Esophagus (tissue), 2 donors: ENCODE results near the gene FBXO41. TPM values are rescaled to one million over a fixed set of nuclear protein-coding genes. Genes with fewer than 3 reads are reported as not detected.

Source experiments
- H3K27ac ChIP-seq, 2 donors: one replicate each; pipeline ENCODE4 v1.5.1; 2013; ENCODE audit warnings: low read depth in 2 of 2, mild to moderate bottlenecking in 2 of 2, inconsistent platforms in 1 of 2, low read length in 1 of 2, moderate library complexity in 1 of 2
- H3K27me3 ChIP-seq, 2 donors: one replicate each; pipeline ENCODE4 v1.6.1; 2013; ENCODE audit warnings: low read length in 2 of 2, control low read depth in 1 of 2, mild to moderate bottlenecking in 1 of 2; ENCODE audit not compliant: insufficient read depth in 2 of 2, control insufficient read depth in 1 of 2
- H3K36me3 ChIP-seq, 2 donors: one replicate each; pipeline ENCODE4 v1.6.1; 2013; ENCODE audit warnings: low read length in 1 of 2; ENCODE audit not compliant: control insufficient read depth in 2 of 2, insufficient read depth in 2 of 2
- H3K4me1 ChIP-seq, 2 donors: one replicate each; pipeline ENCODE4 v1.6.1; 2013; ENCODE audit warnings: low read length in 1 of 2; ENCODE audit not compliant: control insufficient read depth in 2 of 2, insufficient read depth in 2 of 2
- H3K4me3 ChIP-seq, 2 donors: one replicate each; pipeline ENCODE4 v1.5.1; 2013; ENCODE audit warnings: low read length in 2 of 2, mild to moderate bottlenecking in 2 of 2, low read depth in 1 of 2, moderate library complexity in 1 of 2
- H3K9me3 ChIP-seq, 2 donors: one replicate each; pipeline ENCODE4 v1.6.1; 2013; ENCODE audit warnings: mild to moderate bottlenecking in 2 of 2, low read depth in 1 of 2, low read length in 1 of 2, moderate library complexity in 1 of 2; ENCODE audit not compliant: control insufficient read depth in 2 of 2, insufficient read depth in 1 of 2
- WGBS, 2 donors: extraction: QIAGEN DNeasy Blood & Tissue Kit; methylation state at CpG; one replicate each; pipeline ENCODE4 v1.1.7; 2013; 5-methylcytosine and 5-hydroxymethylcytosine counted together
- polyA plus RNA-seq, 2 donors: library from polyadenylated mRNA; stranded (reverse); fragments of 200-250 nt; gene quantifications; one replicate each; pipeline ENCODE4 v1.2.3, GENCODE V29; 2013
- donor health status: healthy with polysubstance abuse.
- donor health status: Bipolar disorder and iron deficiency.

Gene FBXO41
- polyA plus RNA-seq, 2 donors: 0.72 to 0.92 TPM

DNA sequence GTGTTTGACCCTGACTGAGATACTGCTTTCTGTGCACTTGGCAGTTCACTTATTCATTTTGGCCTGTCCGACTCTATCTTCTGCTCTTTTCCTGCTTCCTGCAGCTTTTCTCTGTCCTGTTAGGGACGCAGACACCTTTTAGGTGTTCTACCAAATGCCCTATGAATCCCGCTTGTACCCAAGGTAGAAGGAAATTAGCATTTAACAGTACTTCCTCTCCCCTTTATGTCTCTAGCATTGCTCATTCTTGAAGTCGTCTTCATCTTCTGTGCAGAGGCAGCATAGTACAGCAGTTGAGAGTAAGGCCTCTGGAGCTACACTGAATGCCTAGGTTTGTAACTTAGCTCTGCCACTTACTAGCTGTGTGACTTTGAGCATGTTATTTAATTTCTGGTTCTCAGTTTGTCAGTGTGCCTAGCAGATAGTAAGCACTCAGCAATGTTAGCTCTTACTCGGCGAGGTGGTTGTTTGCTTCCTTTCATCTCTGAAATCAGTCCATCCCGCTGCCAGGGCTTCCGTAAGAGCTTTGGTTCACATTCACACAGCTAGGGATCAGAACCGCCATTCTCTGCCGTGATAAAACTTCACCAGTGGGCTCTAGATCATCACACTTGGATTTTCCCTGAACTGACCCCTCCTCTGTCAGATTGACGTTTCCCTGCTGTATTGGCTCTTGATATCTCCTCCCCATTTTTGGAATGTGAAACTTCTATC lies 48.8 kb downstream of the FBXO41 start:
- whole genome bisulfite sequencing, 2 donors: 56 to 58% methylated on average over 11 of the region's 11 CpGs
- Histone ChIP-seq H3K9me3 (no peaks in the 10 kb centered on the region), H3K27ac (no peak overlapping the region), H3K4me1 (peaks cover 0 to 6% of the 10 kb centered on the region in 2 donors), H3K27me3 (no peaks in the 10 kb centered on the region), H3K36me3 (peaks cover 6 to 7% of the 10 kb centered on the region in 2 donors), H3K4me3 (peak overlapping the region; percentile 70 to 85)

DNA sequence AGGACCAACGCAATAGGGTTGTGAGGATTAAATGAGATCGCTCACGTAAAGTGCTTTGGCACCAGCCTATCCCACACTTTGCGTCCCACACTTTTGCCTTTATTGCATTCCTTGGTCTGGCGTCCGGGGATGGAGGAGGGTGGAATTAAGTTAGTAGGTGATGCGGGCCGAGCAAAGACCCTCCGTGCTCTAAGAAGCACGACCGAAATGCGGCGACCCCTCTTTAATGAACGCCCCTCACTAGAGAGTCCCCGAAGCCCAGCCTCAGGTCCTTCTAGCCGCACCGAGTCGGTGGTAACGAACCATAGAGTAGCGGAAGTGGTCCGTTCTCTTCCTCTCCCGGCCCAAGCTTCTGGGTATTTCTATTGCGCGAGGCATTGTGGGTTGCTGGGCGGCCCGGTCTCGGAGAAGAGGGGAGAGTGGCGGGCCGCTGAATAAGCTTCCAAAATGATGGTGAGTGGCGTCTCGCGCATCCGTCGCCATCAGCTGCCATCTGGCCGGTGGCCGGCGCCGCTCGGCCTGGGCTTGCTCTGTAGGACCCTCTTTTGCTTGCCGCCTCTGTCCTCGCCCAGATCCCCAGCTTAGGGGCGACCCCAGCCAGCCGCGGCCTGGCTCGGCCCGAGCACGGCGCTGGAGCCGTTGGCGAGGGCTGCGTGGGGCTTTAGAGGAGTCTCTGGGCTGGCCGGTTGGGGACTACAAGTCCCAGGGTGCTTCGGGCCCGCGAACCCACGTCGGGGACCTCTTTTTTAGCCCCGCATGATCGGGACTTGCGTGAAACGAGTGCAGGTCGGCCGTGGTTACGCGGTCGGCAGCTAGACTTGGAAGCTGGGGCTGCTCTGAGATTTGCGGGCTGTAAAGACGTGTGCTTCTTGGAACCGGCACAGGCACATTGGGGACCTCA lies 50.1 kb downstream of the FBXO41 start, which contains the start of gene CCT7:
Gene CCT7, plus strand, starts transcription at position 377 of the 901 bp plus-strand sequence. Its CDS starts 71 bp downstream, at position 448.
- H3K9me3 ChIP-seq: no peaks in the 10 kb centered on the region
- no peaks in the 10 kb centered on the region for H3K27me3 ChIP-seq
- WGBS, 2 donors: 0% methylated on average over 65 to 69 of the region's 69 CpGs
- H3K36me3 ChIP-seq: peaks cover 4% of the 10 kb centered on the region in 2 donors
- peak within 1 kb of the TSS; percentile 83 to 86 for H3K27ac ChIP-seq
- H3K4me1 ChIP-seq: peaks cover 0 to 6% of the 10 kb centered on the region in 2 donors
- H3K4me3 ChIP-seq: peak within 1 kb of the TSS; percentile 70 to 85

GRCh38 chr2:73233154-73233931 lies 50.9 kb downstream of the FBXO41 start, which contains the start of gene PRADC1:
TSS of gene PRADC1 (minus strand) at chr2:73233239. CDS start at chr2:73233160, 79 bp downstream.
- H3K4me3 ChIP-seq: peak within 1 kb of the TSS; percentile 70 to 85
- WGBS, 2 donors: 0 to 1% methylated on average over 53 to 67 of the region's 67 CpGs
- H3K4me1 ChIP-seq: peaks cover 0 to 6% of the 10 kb centered on the region in 2 donors
- H3K27ac ChIP-seq: peak within 1 kb of the TSS; percentile 83 to 86
- H3K27me3 ChIP-seq: no peaks in the 10 kb centered on the region
- no peaks in the 10 kb centered on the region for H3K9me3 ChIP-seq
- peaks cover 4% of the 10 kb centered on the region in 2 donors for H3K36me3 ChIP-seq

DNA sequence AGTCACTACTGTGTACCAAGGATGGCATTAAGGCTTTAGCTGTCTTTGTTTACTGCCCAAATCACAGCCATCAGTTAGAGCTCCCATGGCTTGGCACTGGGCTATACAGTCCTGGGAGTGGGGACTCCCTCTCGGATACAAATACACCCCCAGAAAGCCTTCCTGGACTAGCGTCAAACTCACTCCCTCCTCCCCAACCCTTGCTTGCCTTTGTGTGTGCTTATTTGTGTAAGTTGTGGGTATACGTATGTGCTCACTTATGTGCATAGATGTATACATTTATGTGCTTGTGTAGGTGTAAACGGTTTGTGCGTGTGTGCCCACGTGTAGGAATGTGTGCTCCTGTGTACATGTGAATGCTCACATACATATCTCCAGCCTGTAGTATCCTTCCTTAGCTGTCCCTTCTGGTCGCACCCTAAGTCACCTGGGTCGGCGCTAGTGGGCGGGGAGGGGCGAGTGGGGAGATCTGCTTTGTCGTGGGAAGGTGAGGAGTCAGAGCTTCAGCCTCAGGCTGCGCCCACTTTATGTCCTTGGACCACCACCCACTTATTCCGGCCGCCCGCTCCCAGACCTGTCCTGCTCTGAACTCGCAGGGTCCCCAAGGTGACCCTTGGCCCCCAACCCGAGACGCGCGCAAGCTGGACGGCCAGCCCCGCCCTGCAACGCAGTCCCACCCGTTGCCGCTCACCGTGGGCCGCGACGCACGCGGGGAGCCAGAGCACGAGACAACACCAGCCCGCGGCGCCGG lies 51.7 kb downstream of the FBXO41 start:
- H3K4me3 ChIP-seq: peak overlapping the region; percentile 69 to 85
- H3K27me3 ChIP-seq: no peaks in the 10 kb centered on the region
- peak overlapping the region; percentile 58 to 72 for H3K27ac ChIP-seq
- WGBS, 2 donors: 1% methylated on average over 35 to 37 of the region's 37 CpGs
- peaks cover 0 to 6% of the 10 kb centered on the region in 2 donors for H3K36me3 ChIP-seq
- H3K9me3 ChIP-seq: no peaks in the 10 kb centered on the region
- peaks cover 0 to 6% of the 10 kb centered on the region in 2 donors for H3K4me1 ChIP-seq

- 84% methylated on average over 14 of the region's 14 CpGs for WGBS, 2 donors
- no peak overlapping the region for H3K27ac ChIP-seq
- peaks cover 0 to 2% of the 10 kb centered on the region in 2 donors for H3K4me1 ChIP-seq
- H3K9me3 ChIP-seq: no peaks in the 10 kb centered on the region
- H3K36me3 ChIP-seq: peaks cover 10 to 27% of the 10 kb centered on the region in 2 donors
- no peak overlapping the region for H3K4me3 ChIP-seq
- H3K27me3 ChIP-seq: no peaks in the 10 kb centered on the region
Observed at GRCh38 chr2:73228631-73229030, 55.6 kb downstream of the FBXO41 start.

DNA sequence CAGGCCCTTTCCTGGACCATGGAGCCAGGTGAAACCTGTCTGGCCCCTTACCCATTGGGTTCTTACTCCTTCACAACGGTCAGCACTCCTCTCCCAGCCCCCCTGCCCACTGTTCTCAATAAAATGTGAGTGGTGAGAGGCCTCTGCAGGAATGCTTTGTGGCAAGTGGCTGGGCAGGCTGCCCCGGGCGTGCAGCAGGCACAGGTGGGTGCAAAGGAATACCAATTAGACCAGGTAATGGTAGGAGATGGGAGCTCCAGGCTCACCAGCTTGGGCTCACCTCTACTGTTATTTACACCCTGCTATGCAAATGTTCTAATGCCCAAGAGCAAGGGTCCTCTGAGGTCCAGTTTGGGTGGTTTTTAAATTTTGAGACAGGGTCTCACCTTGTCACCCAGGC lies 57.2 kb downstream of the FBXO41 start:
- H3K9me3 ChIP-seq: no peaks in the 10 kb centered on the region
- no peaks in the 10 kb centered on the region for H3K4me1 ChIP-seq
- no peak overlapping the region for H3K27ac ChIP-seq
- 85 to 86% methylated on average over 3 of the region's 3 CpGs for WGBS, 2 donors
- H3K4me3 ChIP-seq: no peak overlapping the region
- H3K36me3 ChIP-seq: peaks cover 10 to 35% of the 10 kb centered on the region in 2 donors
- H3K27me3 ChIP-seq: no peaks in the 10 kb centered on the region

GRCh38 chr2:73225513-73226360 lies 58.5 kb downstream of the FBXO41 start:
- Histone ChIP-seq H3K27ac (no peak overlapping the region), H3K4me1 (no peaks in the 10 kb centered on the region), H3K27me3 (no peaks in the 10 kb centered on the region), H3K36me3 (peaks cover 10 to 36% of the 10 kb centered on the region in 2 donors), H3K9me3 (no peaks in the 10 kb centered on the region), H3K4me3 (no peak overlapping the region)
- WGBS, 2 donors: 78 to 83% methylated on average over 9 of the region's 9 CpGs

DNA sequence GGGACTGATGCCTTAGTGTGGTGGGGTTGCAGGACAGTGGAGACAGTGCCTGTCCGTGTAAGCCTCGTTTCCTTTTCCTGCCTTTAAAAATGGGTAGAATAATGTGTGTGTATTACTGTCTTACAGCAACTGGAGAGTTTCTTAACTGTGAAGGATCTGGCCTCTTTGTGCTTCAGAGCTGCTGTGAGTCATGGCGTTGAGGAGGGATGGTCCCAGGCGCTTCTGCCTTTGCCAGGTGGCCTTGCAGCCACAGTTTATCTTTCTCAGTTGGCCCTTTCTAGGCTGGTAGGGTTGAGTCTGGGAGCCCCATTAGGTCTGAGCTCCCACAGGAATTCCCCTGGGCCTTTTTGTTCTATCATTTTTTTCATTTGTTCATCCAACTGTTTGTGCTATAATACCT lies 60.5 kb downstream of the FBXO41 start:
- Histone ChIP-seq H3K4me3 (no peak overlapping the region), H3K27me3 (no peaks in the 10 kb centered on the region), H3K36me3 (peaks cover 10 to 45% of the 10 kb centered on the region in 2 donors), H3K4me1 (no peaks in the 10 kb centered on the region), H3K27ac (no peak overlapping the region), H3K9me3 (no peaks in the 10 kb centered on the region)
- 90 to 91% methylated on average over 4 of the region's 4 CpGs for WGBS, 2 donors
